Large intestine (tissue), 3 donors: ENCODE data around the gene UNC45B. TPM values are rescaled to one million over a fixed set of nuclear protein-coding genes. Genes with fewer than 3 reads are reported as not detected.
"Not testable (repeated sequence)": the region's sequence is repeated elsewhere in the genome, so short reads cannot be mapped to it uniquely, and the experiment has no call there.

ENCODE experiments used
- DNase-seq, 2 donors: peaks; one replicate each; pipeline versions ENCODE4 v3.0.0 to v3.0.0-alpha.2; 2013
- H3K27ac ChIP-seq: one replicate; pipeline ENCODE4 v1.5.1; 2013; ENCODE audit warnings: low read length
- H3K27me3 ChIP-seq: 2 replicates; pipeline ENCODE4 v1.6.1; 2013; ENCODE audit warnings: low read length; ENCODE audit not compliant: control insufficient read depth, insufficient read depth
- H3K36me3 ChIP-seq: 2 replicates; pipeline ENCODE4 v1.6.1; 2013; ENCODE audit warnings: low read length; ENCODE audit not compliant: control insufficient read depth, insufficient read depth
- H3K4me1 ChIP-seq: one replicate; pipeline ENCODE4 v1.6.1; 2013; ENCODE audit warnings: low read length; ENCODE audit not compliant: control insufficient read depth, insufficient read depth
- H3K4me3 ChIP-seq: one replicate; pipeline ENCODE4 v1.5.1; 2013; ENCODE audit warnings: low read length
- H3K9me3 ChIP-seq: one replicate; pipeline ENCODE4 v1.6.1; 2013; ENCODE audit warnings: mild to moderate bottlenecking, low read depth, low read length, moderate library complexity; ENCODE audit not compliant: control insufficient read depth
- WGBS: methylation state at CpG from one replicate; pipeline ENCODE4 v1.1.5; 2013; ENCODE audit warnings: low lambda C conversion rate; ENCODE audit not compliant: insufficient coverage; 5-methylcytosine and 5-hydroxymethylcytosine counted together
- polyA plus RNA-seq: library from polyadenylated mRNA; unstranded; fragments of 120-200 nt; gene quantifications from one replicate; pipeline ENCODE4 v1.2.1, GENCODE V29; 2013

The UNC45B gene
- polyA plus RNA-seq, 1 donor: 0.28 TPM

GRCh38 chr17:35213412-35213940 is 65.9 kb downstream of the UNC45B start:
- Histone ChIP-seq H3K4me3 (no peak overlapping the region), H3K27ac (no peak overlapping the region), H3K36me3 (no peaks in the 10 kb centered on the region), H3K9me3 (no peaks in the 10 kb centered on the region), H3K27me3 (no peaks in the 10 kb centered on the region), H3K4me1 (no peaks in the 10 kb centered on the region)
- no peak for DNase-seq
- WGBS: 100% methylated on average over 1 of the region's 5 CpGs

DNA sequence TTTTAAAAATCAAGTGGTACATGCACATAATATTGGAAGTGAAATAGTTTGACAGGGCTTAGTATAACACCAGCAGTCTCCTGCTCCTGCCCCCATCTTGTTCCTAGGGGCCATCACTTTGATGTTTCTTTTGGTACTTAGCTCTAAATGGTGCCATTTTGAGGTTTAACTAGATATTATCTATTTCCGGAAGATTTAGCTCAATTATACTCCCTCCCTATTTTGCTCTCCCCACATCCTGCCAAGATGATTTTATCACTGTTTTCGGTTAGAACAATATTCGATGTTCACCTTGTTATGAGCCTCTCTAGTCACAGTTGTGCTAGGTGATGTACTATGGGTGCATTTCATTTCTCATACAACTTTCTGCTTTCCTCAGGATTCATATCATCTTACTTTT is 66.6 kb downstream of the UNC45B start:
- Histone ChIP-seq H3K36me3 (no peaks in the 10 kb centered on the region), H3K9me3 (no peaks in the 10 kb centered on the region), H3K4me3 (no peak overlapping the region), H3K27me3 (no peaks in the 10 kb centered on the region), H3K27ac (no peak overlapping the region), H3K4me1 (no peaks in the 10 kb centered on the region)
- WGBS: 77% methylated on average over 3 of the region's 3 CpGs
- DNase-seq: peak in 1 of 2 donors; percentile 3

GRCh38 chr17:35214631-35215273 is 67.1 kb downstream of the UNC45B start:
- no peak for DNase-seq
- no peaks in the 10 kb centered on the region for H3K9me3 ChIP-seq
- H3K27me3 ChIP-seq: no peaks in the 10 kb centered on the region
- WGBS: no CpG with 5 or more reads among the region's 5 CpGs
- H3K36me3 ChIP-seq: no peaks in the 10 kb centered on the region
- no peaks in the 10 kb centered on the region for H3K4me1 ChIP-seq
- H3K27ac ChIP-seq: peak overlapping the region; percentile 23
- H3K4me3 ChIP-seq: no peak overlapping the region

DNA sequence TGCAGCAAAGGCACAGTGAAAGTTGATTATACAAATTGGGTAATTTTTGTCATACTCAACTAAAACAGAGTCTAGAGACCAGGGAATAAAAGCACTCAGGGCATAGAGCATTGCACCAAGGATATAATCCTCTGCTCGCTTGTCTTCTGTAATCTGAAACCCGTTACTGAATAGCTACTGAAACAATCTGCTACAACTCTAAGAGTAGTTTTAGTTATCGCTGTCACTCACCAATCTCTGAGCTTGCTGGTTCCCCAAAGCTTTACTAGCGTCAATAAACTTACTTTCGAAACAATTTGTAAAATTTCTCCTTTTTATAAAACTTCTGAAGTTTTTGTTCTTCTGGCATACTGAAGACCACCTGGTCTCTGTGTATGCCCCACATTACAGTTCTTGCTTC is 69.5 kb downstream of the UNC45B start:
- Histone ChIP-seq H3K27me3 (no peaks in the 10 kb centered on the region), H3K27ac (no peak overlapping the region), H3K9me3 (no peaks in the 10 kb centered on the region), H3K4me3 (no peak overlapping the region), H3K36me3 (no peaks in the 10 kb centered on the region), H3K4me1 (no peaks in the 10 kb centered on the region)
- DNase-seq: no peak
- 100% methylated on average over 2 of the region's 5 CpGs for WGBS

DNA sequence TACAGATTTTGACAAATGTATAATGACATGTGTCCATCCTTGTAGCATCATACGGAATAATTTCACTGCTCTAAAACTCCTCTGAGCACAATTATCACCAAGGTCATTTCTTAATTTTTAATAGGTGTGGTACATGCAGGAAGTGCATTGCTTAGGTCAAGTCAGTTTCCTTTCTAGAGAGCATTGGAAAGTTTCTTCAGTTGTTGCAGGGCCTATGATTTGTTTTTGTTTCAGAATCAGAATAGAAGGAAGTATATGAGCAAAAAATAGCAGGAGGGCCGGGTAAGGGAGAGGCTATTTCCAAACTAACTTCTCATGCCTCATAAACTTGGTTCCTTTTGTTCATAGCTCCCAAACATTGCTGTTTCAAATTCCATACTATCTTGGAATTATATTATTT is 71.3 kb downstream of the UNC45B start:
- WGBS: 80% methylated on average over 1 of the region's 2 CpGs
- H3K27ac ChIP-seq: no peak overlapping the region
- no peaks in the 10 kb centered on the region for H3K4me1 ChIP-seq

GRCh38 chr17:35222452-35222851 is 74.8 kb downstream of the UNC45B start:
- no peak overlapping the region for H3K4me3 ChIP-seq
- no peaks in the 10 kb centered on the region for H3K4me1 ChIP-seq
- H3K9me3 ChIP-seq: no peaks in the 10 kb centered on the region
- no CpG with 5 or more reads among the region's 2 CpGs for WGBS
- peaks cover 2% of the 10 kb centered on the region for H3K27me3 ChIP-seq
- no peak overlapping the region for H3K27ac ChIP-seq
- H3K36me3 ChIP-seq: no peaks in the 10 kb centered on the region
- no peak for DNase-seq

More for the DNA sequence above, 71.3 kb downstream of the UNC45B start:
- H3K36me3 ChIP-seq: no peaks in the 10 kb centered on the region
- H3K9me3 ChIP-seq: no peaks in the 10 kb centered on the region
- H3K27me3 ChIP-seq: no peaks in the 10 kb centered on the region
- H3K4me3 ChIP-seq: no peak overlapping the region
- DNase-seq: no peak

GRCh38 chr17:35224436-35224835 is 76.8 kb downstream of the UNC45B start:
- WGBS: no CpG with 5 or more reads among the region's 1 CpG
- peaks cover 2% of the 10 kb centered on the region for H3K27me3 ChIP-seq
- DNase-seq: no peak
- H3K4me1 ChIP-seq: no peaks in the 10 kb centered on the region
- no peaks in the 10 kb centered on the region for H3K36me3 ChIP-seq
- H3K27ac ChIP-seq: no peak overlapping the region
- no peaks in the 10 kb centered on the region for H3K9me3 ChIP-seq
- no peak overlapping the region for H3K4me3 ChIP-seq

DNA sequence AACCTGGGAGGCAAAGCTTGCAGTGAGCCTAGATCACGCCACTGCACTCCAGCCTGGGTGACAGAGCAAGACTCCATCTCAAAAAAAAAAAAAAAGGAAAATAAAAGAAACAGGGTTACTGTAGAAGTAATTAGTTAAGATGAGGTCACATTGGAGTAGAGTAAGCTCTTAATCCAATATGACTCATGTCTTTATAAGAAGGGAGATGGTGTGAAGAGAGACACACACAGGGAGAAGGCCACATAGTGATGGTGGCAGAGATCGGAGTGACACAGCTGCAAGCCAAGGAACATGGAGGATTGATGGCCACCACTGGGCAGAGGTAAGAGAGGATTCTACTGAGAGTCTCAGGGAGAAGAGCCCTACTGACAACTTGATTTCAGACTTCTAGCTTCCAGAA is 79.9 kb downstream of the UNC45B start:
- H3K4me1 ChIP-seq: no peaks in the 10 kb centered on the region
- no peak overlapping the region for H3K4me3 ChIP-seq
- peaks cover 5% of the 10 kb centered on the region for H3K27me3 ChIP-seq
- H3K27ac ChIP-seq: no peak overlapping the region
- H3K36me3 ChIP-seq: no peaks in the 10 kb centered on the region
- DNase-seq: no peak
- WGBS: no CpG with 5 or more reads among the region's 2 CpGs
- no peaks in the 10 kb centered on the region for H3K9me3 ChIP-seq

- Histone ChIP-seq H3K27ac (no peak overlapping the region), H3K36me3 (no peaks in the 10 kb centered on the region), H3K4me3 (no peak overlapping the region), H3K9me3 (no peaks in the 10 kb centered on the region), H3K4me1 (no peaks in the 10 kb centered on the region), H3K27me3 (peaks cover 5% of the 10 kb centered on the region)
- no peak for DNase-seq
- WGBS: 86% methylated on average over 1 of the region's 1 CpG
These were observed 82.0 kb downstream of the UNC45B start for GRCh38 chr17:35229638-35230037.

DNA sequence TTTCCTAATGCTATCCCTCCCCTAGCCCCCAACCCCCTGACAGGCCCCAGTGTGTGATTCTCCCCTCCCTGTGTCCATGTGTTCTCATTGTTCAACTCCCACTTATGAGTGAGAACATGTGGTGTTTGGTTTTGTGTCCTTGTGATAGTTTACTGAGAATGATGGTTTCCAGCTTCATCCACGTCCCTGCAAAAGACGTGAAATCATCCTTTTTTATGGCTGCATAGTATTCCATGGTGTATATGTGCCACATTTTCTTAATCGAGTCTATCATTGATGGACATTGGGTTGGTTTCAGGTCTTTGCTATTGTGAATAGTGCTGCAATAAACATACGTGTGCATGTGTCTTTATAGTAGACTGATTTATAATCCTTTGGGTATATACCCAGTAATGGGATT is 86.7 kb downstream of the UNC45B start:
- not testable (repeated sequence) for H3K4me3 ChIP-seq, H3K36me3 ChIP-seq, H3K4me1 ChIP-seq, H3K27me3 ChIP-seq, H3K9me3 ChIP-seq, DNase-seq, H3K27ac ChIP-seq
- WGBS: no CpG with 5 or more reads among the region's 4 CpGs

GRCh38 chr17:35235289-35235688 is 87.7 kb downstream of the UNC45B start:
- no peaks in the 10 kb centered on the region for H3K9me3 ChIP-seq
- no CpG with 5 or more reads among the region's 3 CpGs for WGBS
- no peak overlapping the region for H3K27ac ChIP-seq
- H3K36me3 ChIP-seq: no peaks in the 10 kb centered on the region
- H3K4me1 ChIP-seq: no peaks in the 10 kb centered on the region
- no peak for DNase-seq
- no peak overlapping the region for H3K4me3 ChIP-seq
- H3K27me3 ChIP-seq: peaks cover 5% of the 10 kb centered on the region
